CD4-positive, alpha-beta T cell treated with Interleukin-2 at 100 ng/mL for 4 hours (primary cell): ENCODE measurements around the gene EHMT1.
A peak's percentile ranks its signal among the peaks of the same experiment; 100 is the strongest.
"Not testable (repeated sequence)": the region's sequence is repeated elsewhere in the genome, so short reads cannot be mapped to it uniquely, and the experiment has no call there.

ENCODE experiments used
- DNase-seq: peaks from one replicate; pipeline ENCODE4 v3.0.0-alpha.2; 2020; ENCODE audit warnings: low spot score

Gene EHMT1

GRCh38 chr9:137720571-137721110 is 101.8 kb downstream of the EHMT1 start:
- no peak for DNase-seq

DNA sequence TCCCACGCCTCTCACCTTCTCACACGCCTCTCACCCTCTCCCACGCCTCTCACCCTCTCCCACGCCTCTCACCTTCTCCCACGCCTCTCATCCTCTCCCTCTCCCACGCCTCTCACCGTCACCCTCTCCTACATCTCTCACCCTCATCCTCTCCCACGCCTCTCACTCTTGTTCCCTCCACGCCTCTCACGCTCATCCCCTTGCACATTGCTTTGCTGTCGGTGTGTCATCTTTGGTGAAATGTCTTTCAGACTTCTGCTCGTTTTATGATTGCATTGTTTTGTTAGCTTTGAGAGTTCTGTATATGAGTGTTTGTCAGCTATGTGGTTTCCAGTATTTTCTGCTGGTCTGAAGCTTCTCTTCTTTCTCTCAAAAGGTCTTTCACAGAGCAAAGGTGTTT is 102.7 kb downstream of the EHMT1 start:
- peak; percentile 32 for DNase-seq

GRCh38 chr9:137721899-137722298 is 103.1 kb downstream of the EHMT1 start:
- DNase-seq, result peak; percentile 42

DNA sequence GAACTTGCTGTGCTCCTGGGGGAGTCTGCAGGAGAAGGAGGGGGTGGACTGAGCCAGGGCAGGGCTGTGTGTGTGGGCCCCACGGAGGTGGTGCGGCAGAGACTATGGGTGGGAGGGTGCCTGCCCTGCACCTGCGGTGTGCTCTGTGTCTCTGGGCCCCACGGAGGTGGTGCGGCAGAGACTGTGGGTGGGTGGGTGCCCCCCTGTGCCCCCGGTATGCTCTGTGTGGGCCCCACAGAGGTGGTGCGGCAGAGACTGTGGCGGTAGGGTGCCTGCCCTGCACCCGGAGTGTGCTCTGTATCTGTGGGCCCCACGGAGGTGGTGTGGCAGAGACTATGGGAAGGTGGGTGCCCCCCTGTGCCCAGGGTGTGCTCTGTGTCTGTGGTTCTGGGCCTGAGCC is 103.7 kb downstream of the EHMT1 start:
- DNase-seq, result peak; percentile 35

DNA sequence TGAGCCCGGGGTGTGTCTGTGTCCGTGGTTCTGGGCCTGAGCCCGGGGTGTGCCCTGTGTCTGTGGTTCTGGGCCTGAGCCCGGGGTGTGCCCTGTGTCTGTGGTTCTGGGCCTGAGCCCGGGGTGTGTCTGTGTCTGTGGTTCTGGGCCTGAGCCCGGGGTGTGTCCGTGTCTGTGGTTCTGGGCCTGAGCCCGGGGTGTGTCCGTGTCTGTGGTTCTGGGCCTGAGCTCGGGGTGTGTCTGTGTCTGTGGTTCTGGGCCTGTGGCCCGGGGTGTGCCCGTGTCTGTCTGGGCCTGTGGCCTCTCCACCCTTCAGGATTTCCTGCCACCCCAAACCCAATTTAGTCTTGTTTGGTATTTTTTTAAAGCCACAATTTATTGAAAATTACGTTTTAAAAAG is 104.6 kb downstream of the EHMT1 start:
- peak; percentile 59 for DNase-seq

DNA sequence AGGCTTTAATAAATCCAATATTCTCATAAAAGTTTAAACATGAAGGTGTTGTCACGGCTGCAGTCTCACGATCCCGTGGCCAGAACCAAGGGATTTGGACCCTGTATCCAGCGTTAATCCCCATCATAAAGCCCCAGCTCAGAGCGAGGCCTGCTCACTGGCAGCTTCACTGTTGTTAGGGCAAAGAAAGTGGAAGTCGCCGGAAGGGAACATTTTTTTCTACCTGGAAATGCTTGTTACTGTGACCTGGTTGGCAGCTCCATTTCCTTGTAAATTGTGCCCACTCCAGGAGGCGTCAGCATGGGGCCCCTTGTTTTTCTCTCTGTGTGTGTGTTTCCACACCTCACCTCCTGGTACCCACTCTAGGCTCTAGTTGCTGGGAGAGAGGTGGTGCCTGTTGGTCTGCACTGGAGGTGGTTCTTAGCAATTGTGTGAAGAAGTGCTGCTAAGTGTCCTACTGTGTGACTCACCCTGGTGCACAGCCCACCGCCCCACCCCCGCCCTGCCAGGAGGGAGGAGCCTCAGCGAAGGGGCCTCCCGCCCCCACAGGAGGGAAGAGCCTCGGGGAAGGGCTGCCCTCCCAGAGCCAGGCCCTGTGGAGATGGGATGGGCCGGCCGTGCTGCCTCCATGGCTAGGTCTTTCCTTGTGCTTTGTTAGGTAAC is 105.1 kb downstream of the EHMT1 start:
- DNase-seq, result peak; percentile 42

DNA sequence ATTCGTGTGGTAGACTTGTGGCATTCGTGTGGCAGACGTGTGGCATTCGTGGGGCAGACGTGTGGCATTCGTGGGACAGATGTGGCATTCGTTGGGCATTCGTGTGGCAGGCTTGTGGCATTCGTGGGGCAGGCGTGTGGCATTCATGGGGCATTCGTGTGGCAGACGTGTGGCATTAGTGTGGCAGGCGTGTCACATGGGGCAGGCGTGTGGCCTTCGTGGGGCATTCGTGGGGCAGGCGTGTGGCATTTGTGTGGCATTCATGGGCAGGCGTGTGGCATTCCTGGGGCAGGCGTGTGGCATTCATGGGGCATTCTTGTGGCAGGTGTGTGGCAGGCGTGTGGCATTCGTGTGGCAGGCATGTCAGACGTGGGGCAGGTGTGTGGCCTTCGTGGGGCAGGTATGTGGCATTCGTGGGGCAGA is 106.0 kb downstream of the EHMT1 start:
- no peak for DNase-seq

GRCh38 chr9:137725598-137725997 is 106.8 kb downstream of the EHMT1 start:
- no peak for DNase-seq

- not testable (repeated sequence) for DNase-seq
Observed at GRCh38 chr9:137726336-137726735, 107.5 kb downstream of the EHMT1 start.

GRCh38 chr9:137726764-137727163 is 108.0 kb downstream of the EHMT1 start:
- no peak for DNase-seq

GRCh38 chr9:137727716-137728115 is 108.9 kb downstream of the EHMT1 start:
- DNase-seq, result no peak

GRCh38 chr9:137728444-137729311 is 109.9 kb downstream of the EHMT1 start:
- DNase-seq, result no peak

- no peak for DNase-seq
Observed at GRCh38 chr9:137731216-137731946, 112.6 kb downstream of the EHMT1 start.

DNA sequence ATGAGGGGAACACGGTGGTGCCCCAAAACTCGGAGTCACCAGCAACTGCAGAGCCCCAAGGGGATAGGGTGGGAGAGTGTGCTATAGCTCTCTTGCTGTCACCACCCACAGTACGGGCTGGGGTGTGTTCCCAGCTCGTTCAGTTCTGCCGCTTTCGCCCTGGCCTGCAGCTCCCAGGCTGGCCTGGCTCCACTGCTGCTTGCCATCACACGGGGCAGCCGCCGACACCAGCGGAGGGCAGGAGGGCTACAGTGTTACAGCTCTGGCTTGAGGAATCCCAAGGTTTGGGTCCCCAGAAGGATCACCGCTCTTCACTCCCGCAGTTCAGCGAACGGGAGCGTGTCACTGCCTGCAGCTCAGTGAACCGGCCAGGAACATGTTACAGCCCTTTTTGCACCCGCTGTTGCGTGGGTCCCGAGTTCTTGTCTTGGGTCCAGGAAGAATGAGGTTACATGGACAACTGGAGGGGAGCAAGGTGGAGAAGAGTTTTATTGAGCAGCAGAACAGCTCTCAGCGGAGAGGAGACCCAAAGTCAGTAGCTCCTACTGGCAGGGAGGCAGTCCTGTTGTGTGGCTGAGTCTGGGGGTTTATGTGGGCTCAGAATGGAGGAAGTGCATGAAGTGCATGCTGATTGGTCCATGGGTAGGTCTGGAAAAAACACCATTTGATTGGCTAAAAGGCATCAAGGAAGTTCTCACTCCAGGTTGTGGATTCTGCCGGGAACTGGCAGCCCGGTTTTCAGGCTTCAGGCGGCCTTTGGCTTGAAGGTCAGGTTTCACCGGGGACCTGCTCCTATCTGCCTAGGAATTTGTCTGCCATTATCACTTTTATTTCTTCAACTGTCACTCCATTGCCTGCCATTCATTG is 113.4 kb downstream of the EHMT1 start:
- no peak for DNase-seq

DNA sequence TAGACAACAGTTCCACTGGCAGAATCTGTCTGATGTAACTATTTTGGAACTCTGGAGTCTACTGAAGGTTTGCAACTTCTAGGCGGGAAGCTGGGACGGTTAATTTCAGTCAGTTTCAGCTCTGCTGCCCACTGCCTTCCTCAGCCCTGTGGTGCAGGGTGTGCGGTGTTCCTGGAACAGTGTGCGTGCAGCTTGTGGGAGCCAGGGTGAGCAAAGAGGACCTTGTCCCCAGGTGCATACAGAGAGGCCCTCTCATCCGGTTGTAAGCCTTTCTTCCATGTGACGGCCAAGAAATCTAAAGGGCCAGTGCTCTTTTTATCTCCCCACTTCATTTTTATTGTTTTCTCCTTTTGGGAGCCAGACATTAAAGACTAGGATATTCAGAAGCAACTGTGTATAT is 114.6 kb downstream of the EHMT1 start:
- DNase-seq, result no peak

GRCh38 chr9:137734181-137734580 is 115.4 kb downstream of the EHMT1 start:
- DNase-seq, result no peak

DNA sequence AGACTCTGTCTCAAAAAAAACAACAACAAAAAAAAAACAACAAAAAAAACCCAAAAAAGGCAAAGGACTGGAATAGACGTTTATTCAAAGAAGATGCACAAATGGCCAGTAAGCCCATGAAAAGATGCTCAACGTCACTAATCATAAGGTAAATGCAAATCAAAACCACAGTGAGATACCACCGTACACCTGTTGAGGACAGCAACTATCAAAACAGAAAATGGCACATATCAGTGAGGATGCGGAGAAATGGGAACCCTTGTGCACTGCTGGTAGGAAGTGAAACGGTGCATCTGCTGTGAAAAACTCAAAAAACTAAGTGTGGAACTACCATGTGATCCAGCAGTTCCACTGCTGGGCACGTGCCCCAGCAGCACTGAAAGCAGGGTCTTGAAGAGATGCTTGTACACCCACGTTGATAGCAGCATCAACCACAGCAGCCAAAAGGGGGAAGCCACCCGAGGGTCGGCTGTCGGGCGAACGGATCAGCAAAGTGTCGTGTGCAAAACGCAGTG is 119.4 kb downstream of the EHMT1 start:
- DNase-seq, result not testable (repeated sequence)

DNA sequence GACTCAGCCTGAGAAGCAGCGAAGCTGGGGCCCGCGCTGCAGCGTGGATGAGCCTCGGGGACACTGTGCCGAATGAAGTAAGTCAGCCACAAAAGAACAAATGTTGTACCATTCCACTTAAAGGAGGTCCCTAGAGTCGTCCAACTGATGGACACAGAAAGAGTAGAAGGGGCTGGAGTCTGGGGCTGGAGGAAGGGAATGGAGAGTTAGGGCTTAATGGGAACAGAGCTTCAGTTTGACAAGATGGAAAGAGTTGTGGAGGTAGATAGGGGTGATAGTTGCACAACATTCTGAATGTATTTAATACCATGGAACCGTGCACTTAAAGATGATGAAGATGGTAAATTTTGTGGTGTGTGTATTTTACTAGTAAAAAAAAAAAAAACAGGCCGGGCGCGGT is 119.9 kb downstream of the EHMT1 start:
- DNase-seq, result no peak

DNA sequence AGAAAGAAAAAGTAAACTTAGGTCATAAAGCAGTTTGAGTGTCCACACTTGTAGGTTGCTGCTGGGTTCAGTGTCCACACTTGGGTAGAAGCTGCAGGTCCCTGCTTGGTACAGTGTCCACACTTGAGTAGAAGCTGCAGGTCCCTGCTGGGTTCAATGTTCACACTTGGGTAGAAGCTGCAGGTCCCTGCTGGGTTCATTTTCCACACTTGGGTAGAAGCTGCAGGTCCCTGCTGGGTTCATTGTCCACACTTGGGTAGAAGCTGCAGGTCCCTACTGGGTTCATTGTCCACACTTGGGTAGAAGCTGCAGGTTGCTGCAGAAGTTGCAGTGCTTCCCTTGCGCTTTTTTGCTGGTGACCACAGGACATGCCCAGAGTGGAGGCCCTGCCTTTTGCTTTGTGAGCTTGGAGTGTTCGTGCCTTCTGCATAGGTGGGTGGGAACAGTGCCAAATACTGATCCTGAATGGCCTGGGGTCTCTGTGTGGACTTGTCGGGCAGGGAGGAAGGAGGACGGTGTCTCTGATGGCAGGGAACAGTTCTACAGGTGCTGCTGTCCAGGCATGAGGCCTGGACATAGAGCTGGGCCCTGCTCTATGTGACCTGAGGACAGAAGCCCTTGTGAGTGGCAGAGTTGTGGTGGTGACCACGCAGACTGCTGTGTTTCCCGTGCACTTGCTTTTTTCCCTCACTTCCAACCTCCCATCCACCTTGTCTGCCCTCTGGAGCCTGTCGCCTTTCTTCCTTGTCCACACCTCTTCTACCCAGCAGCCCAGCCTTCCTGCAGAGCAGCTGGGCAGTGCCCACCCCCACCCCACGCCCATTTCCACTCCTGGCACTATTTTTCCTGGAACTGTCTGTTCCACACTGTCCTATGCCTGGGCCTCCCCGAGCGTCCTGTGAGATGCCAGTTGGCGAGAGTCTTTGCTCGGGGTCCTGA is 120.8 kb downstream of the EHMT1 start:
- no peak for DNase-seq

- no peak for DNase-seq
Observed at GRCh38 chr9:137740312-137740711, 121.5 kb downstream of the EHMT1 start.
